GM12878 (cell line): ENCODE data around the gene TMEM184C. TPM values are rescaled to one million over a fixed set of nuclear protein-coding genes. Genes with fewer than 3 reads are reported as not detected.

Experiments
- ATAC-seq: fragments of 200-7000 bp; cut with Tn5 transposase; 3 replicates; pipeline ENCODE4 v1.9.1; 2020; ENCODE audit warnings: mild to moderate bottlenecking, moderate library complexity
- BruUV-seq: library from RNA; stranded (reverse); fragments of 400-500 nt; replicated peaks from 2 replicates; lab custom pipeline; 2021; lab: Mats Ljungman, UMichigan
- CTCF ChIA-PET: fragments of 300-600 bp; sonication (Branson Sonifier 250); formaldehyde crosslinking; extraction: SDS; loops from one replicate; lab custom pipeline; 2021; ENCODE audit warnings: inconsistent platforms; lab: Yijun Ruan, JAX
- POLR2A ChIA-PET: fragments of 350-600 bp; formaldehyde crosslinking; extraction: SDS; loops from one replicate; lab custom pipeline; 2021; ENCODE audit warnings: inconsistent platforms; lab: Charles Lee
- RAD21 ChIA-PET: fragments of 300-600 bp; sonication (Branson Sonifier 250); formaldehyde crosslinking; loops from one replicate; lab custom pipeline; 2023; ENCODE audit warnings: antibody characterized with exemption; ENCODE audit not compliant: unreplicated experiment; lab: Charles Lee
- SMC1A ChIA-PET: fragments of 300-600 bp; sonication (Branson Sonifier 250); formaldehyde crosslinking; loops from one replicate; lab custom pipeline; 2023; ENCODE audit not compliant: unreplicated experiment, uncharacterized antibody; lab: Charles Lee
- DNase-seq: peaks from one replicate; pipeline ENCODE4 v3.0.0-alpha.2; 2011; ENCODE audit warnings: low read depth, low spot score
- FAIRE-seq: peaks from 3 replicates; lab custom pipeline; 2011; peaks lifted over from hg19 to GRCh38; lab: Jason Lieb, UNC
- H2AFZ ChIP-seq: 2 replicates; pipeline ENCODE4 v1.6.0; 2011; ENCODE audit warnings: low read depth, low read length, control low read depth; ENCODE audit not compliant: control insufficient read depth
- H3K27ac ChIP-seq: 2 replicates; pipeline ENCODE4 v1.5.1; 2011; ENCODE audit warnings: control low read depth; ENCODE audit not compliant: control insufficient read depth, insufficient read depth
- H3K27me3 ChIP-seq, 2 experiments: replicated peaks in 1 of 2; 2 replicates each; pipeline versions ENCODE4 v1.6.0 to v1.6.1; 2011; ENCODE audit warnings: low read length in 1 of 2; ENCODE audit not compliant: control insufficient read depth in 2 of 2, insufficient read depth in 2 of 2
- H3K36me3 ChIP-seq, 2 experiments: 2 replicates each; pipeline ENCODE4 v1.5.1; 2011; ENCODE audit warnings: low read length in 1 of 2; ENCODE audit not compliant: control insufficient read depth in 2 of 2, insufficient read depth in 2 of 2
- H3K4me1 ChIP-seq: 2 replicates; pipeline ENCODE4 v1.6.1; 2011; ENCODE audit warnings: mild to moderate bottlenecking, low read length, moderate library complexity, mixed read lengths; ENCODE audit not compliant: control insufficient read depth, insufficient read depth
- H3K4me2 ChIP-seq: 2 replicates; pipeline ENCODE4 v1.6.0; 2011; ENCODE audit warnings: control low read depth; ENCODE audit not compliant: control insufficient read depth, insufficient read depth
- H3K4me3 ChIP-seq: fragments of 200-600 bp; sonication (generic); 2 replicates; pipeline ENCODE4 v1.5.1; 2016
- H3K79me2 ChIP-seq: 2 replicates; pipeline ENCODE4 v1.6.0; 2011; ENCODE audit warnings: low read length; ENCODE audit not compliant: control insufficient read depth, insufficient read depth
- H3K9ac ChIP-seq: 2 replicates; pipeline ENCODE4 v1.8.0; 2011; ENCODE audit warnings: low read length, control low read depth, mixed read lengths; ENCODE audit not compliant: control insufficient read depth, insufficient read depth
- H3K9me3 ChIP-seq: replicated peaks from 3 replicates; pipeline ENCODE4 v1.5.1; 2011; ENCODE audit warnings: mild to moderate bottlenecking, low read length; ENCODE audit not compliant: control insufficient read depth, insufficient read depth
- H4K20me1 ChIP-seq: 2 replicates; pipeline ENCODE4 v1.6.0; 2011; ENCODE audit not compliant: control insufficient read depth, insufficient read depth
- BMI1 ChIP-seq: fragments of 450-650 bp; IDR thresholded peaks from 2 replicates; pipeline ENCODE4 v1.6.1; 2016; ENCODE audit warnings: mild to moderate bottlenecking, moderate library complexity, borderline replicate concordance
- CHD2 ChIP-seq: IDR thresholded peaks from 2 replicates; pipeline ENCODE4 v1.6.1; 2011; ENCODE audit warnings: low read depth, low read length, improper control_type of control experiment, borderline replicate concordance
- HDAC2 ChIP-seq: fragments of 200-600 bp; sonication (generic); IDR thresholded peaks from 2 replicates; pipeline ENCODE4 v1.6.1; 2017
- IKZF1 ChIP-seq: fragments of 450-650 bp; conservative IDR thresholded peaks from 2 replicates; pipeline ENCODE4 v1.6.1; 2017; ENCODE audit warnings: antibody characterized with exemption, mild to moderate bottlenecking
- JUND ChIP-seq: IDR thresholded peaks from 2 replicates; pipeline ENCODE4 v1.6.1; 2012; ENCODE audit warnings: low read depth, mild to moderate bottlenecking, low read length, improper control_type of control experiment, moderate library complexity
- KDM1A ChIP-seq: fragments of 200-600 bp; sonication (generic); IDR thresholded peaks from 2 replicates; pipeline ENCODE4 v1.6.1; 2016; ENCODE audit warnings: borderline replicate concordance
- RB1 ChIP-seq: fragments of 450-650 bp; formaldehyde crosslinking; IDR thresholded peaks from 2 replicates; pipeline ENCODE4 v1.6.1; 2017; ENCODE audit warnings: mild to moderate bottlenecking, borderline replicate concordance
- RCOR1 ChIP-seq: conservative IDR thresholded peaks from 2 replicates; pipeline ENCODE4 v1.6.1; 2012; ENCODE audit warnings: low read depth, low read length, improper control_type of control experiment
- RELA ChIP-seq: fragments of 450-650 bp; IDR thresholded peaks from 2 replicates; pipeline ENCODE4 v1.8.0; 2014; ENCODE audit warnings: borderline replicate concordance; ENCODE audit not compliant: partially characterized antibody
- SMAD5 ChIP-seq: IDR thresholded peaks from 2 replicates; pipeline ENCODE4 v1.6.1; 2016; ENCODE audit warnings: antibody characterized with exemption, low read depth
- STAT1 ChIP-seq: fragments of 450-650 bp; conservative IDR thresholded peaks from 2 replicates; pipeline ENCODE4 v1.6.1; 2014; ENCODE audit warnings: antibody characterized with exemption, mild to moderate bottlenecking
- TARDBP ChIP-seq: IDR thresholded peaks from 2 replicates; pipeline ENCODE4 v1.6.1; 2016; ENCODE audit warnings: borderline replicate concordance
- TCF12 ChIP-seq: IDR thresholded peaks from 2 replicates; pipeline ENCODE4 v1.6.1; 2011; ENCODE audit warnings: low read depth, mild to moderate bottlenecking, low read length
- YY1 ChIP-seq: IDR thresholded peaks from 2 replicates; pipeline ENCODE4 v1.6.1; 2011; ENCODE audit warnings: low read depth, mild to moderate bottlenecking, low read length
- WGBS: methylation state at CpG from one replicate; pipeline ENCODE4 v1.1.6; 2016; ENCODE audit warnings: low lambda C conversion rate; ENCODE audit not compliant: insufficient replicate concordance, insufficient coverage; ENCODE audit errors: missing lambda C conversion rate; 5-methylcytosine and 5-hydroxymethylcytosine counted together
- in situ Hi-C: fragments of 300-500 bp; cut with MboI; formaldehyde crosslinking; loops from 9 replicates; pipeline ENCODE4 v1.14.3; 2018; ENCODE audit warnings: mixed read lengths
- intact Hi-C: fragments of 100-400 bp; cut with micrococcal nuclease; formaldehyde crosslinking; loops from one replicate; pipeline ENCODE4 v1.14.2; 2022; ENCODE audit not compliant: unreplicated experiment
- polyA plus RNA-seq, 11 experiments: library from polyadenylated mRNA; depleted of rRNA in 4 of 11; unstranded in 6 of 11; stranded (reverse) in 5 of 11; fragments of >200 nt; fragmentation: Nextera tagmentation in 4 of 11; fragmentation: Illumina TruSeq in 1 of 11; extraction: Ambion mirVana in 4 of 11; extraction: Trizol in 1 of 11; gene quantifications; 1 replicate in 1 of 11; 2 replicates in 10 of 11; pipeline versions ENCODE4 v1.2.1 to v1.2.3, GENCODE V29; 2011 to 2016; ENCODE audit warnings: inconsistent platforms in 2 of 11, missing spikeins in 2 of 11, low read depth in 1 of 11
- total RNA-seq, 4 experiments: library from RNA; depleted of rRNA in 3 of 4; stranded (reverse); fragments of >200 nt in 3 of 4; fragmentation: Illumina TruSeq in 1 of 4; extraction: Trizol in 1 of 4; gene quantifications; 2 replicates each; pipeline versions ENCODE4 v1.2.1 to v1.2.3, GENCODE V29; 2013 to 2021
- TF ChIP-seq, protein P1 (sequence below): fragments of 450-650 bp; IDR thresholded peaks from 2 replicates; pipeline ENCODE4 v1.6.1; 2018; ENCODE audit warnings: mild to moderate bottlenecking, low read depth, moderate library complexity; ENCODE audit not compliant: partially characterized antibody

Gene TMEM184C
- total and polyA plus RNA-seq, 10 of the 15 experiments (the other 5 are each of a cell fraction or from before 2014, with no cell fraction given): 3.4 to 22.6 (median 18.2) TPM

DNA sequence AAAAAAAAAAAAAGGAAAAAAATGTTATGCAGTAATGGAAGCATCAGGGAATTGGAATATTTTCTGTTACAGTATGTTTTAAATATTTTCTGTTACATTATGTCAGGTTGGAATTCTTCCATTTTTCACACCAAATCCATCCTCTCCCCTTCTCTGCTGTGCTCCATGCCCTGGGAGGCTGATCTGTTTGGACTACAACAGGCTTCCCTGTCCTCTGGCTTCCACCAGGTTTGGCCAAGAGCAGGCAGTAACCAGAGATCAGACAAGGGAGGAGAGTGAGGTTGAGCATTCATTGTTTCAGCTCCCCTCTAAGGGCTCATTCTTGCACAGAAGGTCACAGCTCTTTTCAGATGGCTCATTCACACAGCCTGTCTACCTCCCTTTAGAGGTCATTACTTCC is 11.7 kb upstream of the TMEM184C start (continued):
- TF ChIP-seq BMI1 (no peak), TCF12 (no peak), HDAC2 (no peak), RB1 (no peak)

DNA sequence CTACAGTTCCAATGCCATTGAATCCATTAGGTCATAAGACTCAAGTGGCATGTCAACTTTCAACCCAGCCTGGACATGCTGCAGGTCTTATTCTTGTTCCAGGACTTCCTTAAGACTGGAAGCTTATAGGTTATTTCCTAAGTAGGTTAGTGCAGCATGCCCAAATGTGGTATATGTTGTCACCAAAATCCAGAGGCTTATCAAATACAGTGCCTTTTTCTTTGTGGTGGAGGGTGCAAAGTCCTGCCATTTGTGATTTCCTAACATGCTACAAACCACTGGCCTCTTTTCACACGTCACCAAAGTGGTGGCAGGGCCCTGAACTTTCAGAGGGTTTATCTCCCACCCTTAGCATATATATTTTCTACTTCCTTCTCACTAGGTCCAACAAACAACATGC is 9.7 kb upstream of the TMEM184C start:
- H3K4me3 ChIP-seq: no peak overlapping the region
- intact Hi-C loops: no loop called here
- H3K27me3 ChIP-seq: no peaks in the 10 kb centered on the region
- H3K9ac ChIP-seq: no peak overlapping the region
- CTCF ChIA-PET: interaction anchor here (2.1 kb wide), 1 partner anchor 259 kb away, joined by 9 read pairs; no protein-coding TSS in a partner anchor
- H4K20me1 ChIP-seq: no peaks in the 10 kb centered on the region
- H2AFZ ChIP-seq: no peak overlapping the region
- no peak for TF ChIP-seq IKZF1
- TF ChIP-seq CHD2: no peak
- RAD21 ChIA-PET: interaction anchor here (2.0 kb wide), 1 partner anchor 259 kb away, joined by 5 read pairs; no protein-coding TSS in a partner anchor
- SMC1A ChIA-PET: no interaction called here
- POLR2A ChIA-PET: no interaction called here
- no TSS peak for BruUV-seq
- H3K79me2 ChIP-seq: no peaks in the 10 kb centered on the region
- no peaks in the 10 kb centered on the region for H3K4me1 ChIP-seq
- DNase-seq: no peak
- no peak for ATAC-seq
- H3K36me3 ChIP-seq: no peaks in the 10 kb centered on the region
- no peaks in the 10 kb centered on the region for H3K9me3 ChIP-seq
- WGBS: 17% methylated on average over 1 of the region's 1 CpG
- H3K27ac ChIP-seq: no peak overlapping the region
- no peak overlapping the region for H3K4me2 ChIP-seq
- FAIRE-seq: no peak
- in situ Hi-C loops: no loop called here

DNA sequence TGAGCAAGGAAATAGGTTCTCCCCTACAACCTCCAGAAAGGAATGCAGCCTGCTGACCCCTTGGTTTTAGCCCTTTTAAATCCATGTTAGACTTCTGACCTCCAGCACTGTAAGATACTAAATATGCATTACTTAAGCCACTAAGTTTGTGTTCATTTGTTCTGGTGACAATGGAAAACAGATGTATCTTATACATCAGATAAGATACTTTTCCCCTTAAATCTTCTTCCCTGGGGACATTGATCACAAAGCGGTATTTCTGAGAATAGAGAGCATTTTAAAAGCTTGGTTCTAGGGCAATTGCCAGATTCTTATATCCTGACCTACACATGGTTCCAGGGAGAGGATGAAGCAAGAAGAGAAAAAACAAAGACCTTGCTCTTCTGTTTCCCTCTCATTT is 6.5 kb upstream of the TMEM184C start:
- Histone ChIP-seq H4K20me1 (no peaks in the 10 kb centered on the region), H3K27me3 (no peaks in the 10 kb centered on the region), H3K4me1 (no peaks in the 10 kb centered on the region), H3K4me2 (no peak overlapping the region), H3K4me3 (no peak overlapping the region), H3K9ac (no peak overlapping the region), H2AFZ (no peak overlapping the region), H3K27ac (no peak overlapping the region), H3K79me2 (no peaks in the 10 kb centered on the region), H3K36me3 (no peaks in the 10 kb centered on the region), H3K9me3 (no peaks in the 10 kb centered on the region)
- intact Hi-C loops (loop anchor here (10.0 kb wide), 1 partner anchor 444 kb away; no protein-coding TSS in a partner anchor), in situ Hi-C loops (no loop called here)
- ATAC-seq (no peak), FAIRE-seq (no peak), DNase-seq (no peak)
- no TSS peak for BruUV-seq
- ChIA-PET POLR2A (no interaction called here), SMC1A (interaction anchor here (1.7 to 2.6 kb wide), 2 partner anchors 14 to 18 kb away, joined by 5 to 6 read pairs; no protein-coding TSS in a partner anchor), CTCF (no interaction called here), RAD21 (no interaction called here)
- WGBS: 93% methylated on average over 1 of the region's 1 CpG
- TF ChIP-seq KDM1A: no peak
- no peak for TF ChIP-seq TARDBP
- TF ChIP-seq JUND: no peak
- TF ChIP-seq RCOR1: no peak
- TF ChIP-seq RELA: no peak
- TF ChIP-seq RB1: no peak
- TF ChIP-seq, protein P1, sequence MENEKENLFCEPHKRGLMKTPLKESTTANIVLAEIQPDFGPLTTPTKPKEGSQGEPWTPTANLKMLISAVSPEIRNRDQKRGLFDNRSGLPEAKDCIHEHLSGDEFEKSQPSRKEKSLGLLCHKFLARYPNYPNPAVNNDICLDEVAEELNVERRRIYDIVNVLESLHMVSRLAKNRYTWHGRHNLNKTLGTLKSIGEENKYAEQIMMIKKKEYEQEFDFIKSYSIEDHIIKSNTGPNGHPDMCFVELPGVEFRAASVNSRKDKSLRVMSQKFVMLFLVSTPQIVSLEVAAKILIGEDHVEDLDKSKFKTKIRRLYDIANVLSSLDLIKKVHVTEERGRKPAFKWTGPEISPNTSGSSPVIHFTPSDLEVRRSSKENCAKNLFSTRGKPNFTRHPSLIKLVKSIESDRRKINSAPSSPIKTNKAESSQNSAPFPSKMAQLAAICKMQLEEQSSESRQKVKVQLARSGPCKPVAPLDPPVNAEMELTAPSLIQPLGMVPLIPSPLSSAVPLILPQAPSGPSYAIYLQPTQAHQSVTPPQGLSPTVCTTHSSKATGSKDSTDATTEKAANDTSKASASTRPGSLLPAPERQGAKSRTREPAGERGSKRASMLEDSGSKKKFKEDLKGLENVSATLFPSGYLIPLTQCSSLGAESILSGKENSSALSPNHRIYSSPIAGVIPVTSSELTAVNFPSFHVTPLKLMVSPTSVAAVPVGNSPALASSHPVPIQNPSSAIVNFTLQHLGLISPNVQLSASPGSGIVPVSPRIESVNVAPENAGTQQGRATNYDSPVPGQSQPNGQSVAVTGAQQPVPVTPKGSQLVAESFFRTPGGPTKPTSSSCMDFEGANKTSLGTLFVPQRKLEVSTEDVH: no peak
- no peak for TF ChIP-seq YY1
- TF ChIP-seq STAT1: no peak
- no peak for TF ChIP-seq SMAD5
